ENCODE results near the gene SEPTIN1. TPM values are rescaled to one million over a fixed set of nuclear protein-coding genes. Genes with fewer than 3 reads are reported as not detected.

Gene SEPTIN1
- total and polyA plus RNA-seq, 2 of the 4 experiments (the other 2 are of a cell fraction): 0.24 TPM; not detected in 1

DNA sequence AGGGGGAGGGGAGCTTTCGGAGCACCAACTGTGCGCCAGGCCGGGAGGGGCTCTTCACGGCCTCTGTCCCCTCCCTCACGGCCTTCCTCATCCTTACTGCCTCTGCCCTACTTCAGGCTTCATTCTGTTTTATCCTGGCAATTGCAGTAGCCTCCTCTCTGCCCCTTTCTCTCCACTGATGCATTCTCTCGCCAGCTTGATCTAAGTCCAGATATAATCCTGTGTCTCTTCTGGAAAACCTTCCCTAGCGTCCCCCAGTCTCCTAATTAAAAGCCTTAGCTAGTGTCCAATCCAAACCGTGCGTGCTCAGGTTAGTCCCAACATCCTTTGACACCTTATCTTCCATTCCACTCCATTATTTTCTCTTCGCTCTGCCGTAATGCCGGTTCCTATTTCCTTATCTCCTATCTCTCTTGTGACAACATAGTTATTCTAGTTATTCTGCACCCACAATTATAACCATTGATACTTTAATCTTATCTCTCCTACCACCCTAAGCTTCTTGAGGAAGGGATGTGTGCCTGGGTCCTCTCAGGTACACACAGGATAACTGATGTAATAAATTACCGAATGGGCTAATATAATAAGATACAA lies 13.7 kb upstream of the SEPTIN1 start:
- CTCF ChIA-PET: interaction anchor here (1.0 kb wide), 1 partner anchor 25 kb away, joined by 3 read pairs; no protein-coding TSS in a partner anchor
- H3K9ac ChIP-seq (ENCODE audit: low read depth, low read length): peak overlapping the region; percentile 73
- peak overlapping the region; percentile 94 for H2AK9ac ChIP-seq (replicated peaks; ENCODE audit: low read depth, low read length, poor library complexity)
- in situ Hi-C loops (cut with MboI; ENCODE audit: low sequenced_read_pairs): no loop called here
- H3K18ac ChIP-seq (ENCODE audit: low read depth, low read length): no peak overlapping the region
- DNase-seq (no peak), ATAC-seq (ENCODE audit: low read depth) (no peak; the same call in 1 of the 2 replicates)
- no peak overlapping the region for H2BK120ac ChIP-seq (ENCODE audit: low read depth, low read length)
- no peaks in the 10 kb centered on the region for H3K27me3 ChIP-seq (ENCODE audit: control insufficient read depth, insufficient read depth, low read length)
- H3K4me3 ChIP-seq (ENCODE audit: insufficient read depth, low read depth, low read length): peak overlapping the region; percentile 95
- H3K4me1 ChIP-seq (ENCODE audit: control insufficient read depth, insufficient read depth, low read length): peaks cover 10% of the 10 kb centered on the region
- peaks cover 0 to 52% of the 10 kb centered on the region in 2 experiments for H3K79me1 ChIP-seq (ENCODE audit: low read depth in 1 of 2, low read length in 2 of 2)
- no peak overlapping the region for H2BK20ac ChIP-seq (ENCODE audit: low read depth, low read length)
- no TSS peak for BruUV-seq (replicated peaks)
- peak overlapping the region; percentile 2 for H2BK5ac ChIP-seq (ENCODE audit: low read depth, low read length, poor library complexity, severe bottlenecking)
- H2AFZ ChIP-seq (replicated peaks; ENCODE audit: low read length, poor library complexity): peak overlapping the region; percentile 98
- H2AK5ac ChIP-seq (ENCODE audit: low read depth, low read length): peak overlapping the region; percentile 83
- H3K9me3 ChIP-seq (ENCODE audit: control insufficient read depth, insufficient read depth, low read length): no peaks in the 10 kb centered on the region
- no peaks in the 10 kb centered on the region for H3K9me1 ChIP-seq (ENCODE audit: insufficient read depth, low read length)
- H3K56ac ChIP-seq (ENCODE audit: extremely low read depth, insufficient read depth, low read length): peak overlapping the region; percentile 72
- 0 out of 2 replicates have a peak overlapping the region, but pooled peaks have one; percentile 14 for H4K91ac ChIP-seq (ENCODE audit: insufficient read depth, low read depth, low read length)
- peak overlapping the region; percentile 80 for H3K14ac ChIP-seq (replicated peaks; ENCODE audit: low read depth, low read length)
- H4K20me1 ChIP-seq (ENCODE audit: insufficient read depth, low read length): no peaks in the 10 kb centered on the region
- H3K4me2 ChIP-seq (ENCODE audit: low read depth, low read length): peak overlapping the region; percentile 92
- H4K5ac ChIP-seq (ENCODE audit: low read depth, low read length): peak overlapping the region; percentile 49; the same call in 1 of the 2 replicates
- dilution Hi-C loops (cut with HindIII; ENCODE audit: low sequenced_read_pairs, unreplicated experiment): no loop called here
- no peak overlapping the region for H2BK15ac ChIP-seq (ENCODE audit: low read depth, low read length)
- H4K8ac ChIP-seq (ENCODE audit: low read depth in 2 of 2, low read length in 2 of 2): peak overlapping the region in 1 of 2 experiments; percentile 59; a peak in 2 of 4 replicates
- peak overlapping the region; percentile 70 for H3K4ac ChIP-seq (ENCODE audit: low read depth, low read length)
- peaks cover 12% of the 10 kb centered on the region; the same call in 1 of the 2 replicates for H3K36me3 ChIP-seq (ENCODE audit: control insufficient read depth, insufficient read depth, low read length)
- WGBS, 2 experiments (ENCODE audit: extremely low coverage in 2 of 2, insufficient read length in 1 of 2): 18% methylated on average over 7 of the region's 13 CpGs; no CpG with 5 or more reads in 1 of the 2 experiments
- peak overlapping the region; percentile 97 for H3K23ac ChIP-seq (ENCODE audit: low read depth, low read length)
- intact Hi-C loops (cut with micrococcal nuclease): loop anchor here (2.0 kb wide), 2 partner anchors 13 to 17 kb away; no protein-coding TSS in a partner anchor
- TF ChIP-seq CHD1 (IDR thresholded peaks at IDR 0.05; ENCODE audit: low read depth, low read length) (no peak), SMC3 (IDR thresholded peaks at IDR 0.05; ENCODE audit: low read depth, low read length) (no peak), BHLHE40 (IDR thresholded peaks at IDR 0.05; ENCODE audit: low read depth, low read length) (no peak), CEBPB (IDR thresholded peaks at IDR 0.05; ENCODE audit: low read depth, low read length) (no peak), MXI1 (IDR thresholded peaks at IDR 0.05; ENCODE audit: borderline replicate concordance, low read depth, low read length) (no peak), RFX5 (IDR thresholded peaks at IDR 0.05; ENCODE audit: low read depth, low read length) (no peak), RCOR1 (IDR thresholded peaks at IDR 0.05; ENCODE audit: insufficient replicate concordance, low read length) (no peak), POLR2A (IDR thresholded peaks at IDR 0.05; ENCODE audit: low read depth, low read length) (no peak), MAZ (IDR thresholded peaks at IDR 0.05; ENCODE audit: borderline replicate concordance, low read depth, low read length) (no peak), NFE2L2 (IDR thresholded peaks at IDR 0.05; ENCODE audit: low read depth, low read length) (no peak), RAD21 (IDR thresholded peaks at IDR 0.05; ENCODE audit: low read length) (no peak), FOS (IDR thresholded peaks at IDR 0.05; ENCODE audit: low read depth, low read length) (no peak)
- TF ChIP-seq, protein P1, sequence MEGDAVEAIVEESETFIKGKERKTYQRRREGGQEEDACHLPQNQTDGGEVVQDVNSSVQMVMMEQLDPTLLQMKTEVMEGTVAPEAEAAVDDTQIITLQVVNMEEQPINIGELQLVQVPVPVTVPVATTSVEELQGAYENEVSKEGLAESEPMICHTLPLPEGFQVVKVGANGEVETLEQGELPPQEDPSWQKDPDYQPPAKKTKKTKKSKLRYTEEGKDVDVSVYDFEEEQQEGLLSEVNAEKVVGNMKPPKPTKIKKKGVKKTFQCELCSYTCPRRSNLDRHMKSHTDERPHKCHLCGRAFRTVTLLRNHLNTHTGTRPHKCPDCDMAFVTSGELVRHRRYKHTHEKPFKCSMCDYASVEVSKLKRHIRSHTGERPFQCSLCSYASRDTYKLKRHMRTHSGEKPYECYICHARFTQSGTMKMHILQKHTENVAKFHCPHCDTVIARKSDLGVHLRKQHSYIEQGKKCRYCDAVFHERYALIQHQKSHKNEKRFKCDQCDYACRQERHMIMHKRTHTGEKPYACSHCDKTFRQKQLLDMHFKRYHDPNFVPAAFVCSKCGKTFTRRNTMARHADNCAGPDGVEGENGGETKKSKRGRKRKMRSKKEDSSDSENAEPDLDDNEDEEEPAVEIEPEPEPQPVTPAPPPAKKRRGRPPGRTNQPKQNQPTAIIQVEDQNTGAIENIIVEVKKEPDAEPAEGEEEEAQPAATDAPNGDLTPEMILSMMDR (conservative IDR thresholded peaks at IDR 0.05; ENCODE audit: low read depth, low read length): no peak
- TF ChIP-seq, protein P2, sequence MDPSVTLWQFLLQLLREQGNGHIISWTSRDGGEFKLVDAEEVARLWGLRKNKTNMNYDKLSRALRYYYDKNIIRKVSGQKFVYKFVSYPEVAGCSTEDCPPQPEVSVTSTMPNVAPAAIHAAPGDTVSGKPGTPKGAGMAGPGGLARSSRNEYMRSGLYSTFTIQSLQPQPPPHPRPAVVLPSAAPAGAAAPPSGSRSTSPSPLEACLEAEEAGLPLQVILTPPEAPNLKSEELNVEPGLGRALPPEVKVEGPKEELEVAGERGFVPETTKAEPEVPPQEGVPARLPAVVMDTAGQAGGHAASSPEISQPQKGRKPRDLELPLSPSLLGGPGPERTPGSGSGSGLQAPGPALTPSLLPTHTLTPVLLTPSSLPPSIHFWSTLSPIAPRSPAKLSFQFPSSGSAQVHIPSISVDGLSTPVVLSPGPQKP (IDR thresholded peaks at IDR 0.05; ENCODE audit: borderline replicate concordance, low read depth, low read length): no peak
- POLR2A ChIA-PET (ENCODE audit: unreplicated experiment): interaction anchor here (0.5 to 1.3 kb wide), 3 partner anchors 11 to 321 kb away, joined by 3 to 7 read pairs (median 5); partner anchors contain the start of gene ZNF771
- H3K27ac ChIP-seq (ENCODE audit: insufficient read depth, low read length): peak overlapping the region; percentile 70

Data from IMR-90 (cell line).